IMR-90 (cell line): Measurements from ENCODE around the gene ABCB10. TPM values are rescaled to one million over a fixed set of nuclear protein-coding genes. Genes with fewer than 3 reads are reported as not detected.

Source experiments
- ATAC-seq: fragments of 200-7000 bp; cut with Tn5 transposase; 2 replicates; pipeline ENCODE4 v1.9.1; 2020; ENCODE audit warnings: low read depth, mild to moderate bottlenecking, moderate library complexity
- BruUV-seq: library from RNA; stranded (reverse); fragments of 400-500 nt; replicated peaks from 2 replicates; lab custom pipeline; 2021; lab: Mats Ljungman, UMichigan
- CTCF ChIA-PET: fragments of 300-600 bp; formaldehyde crosslinking; extraction: SDS; loops from one replicate; lab custom pipeline; 2021; ENCODE audit warnings: antibody characterized with exemption; lab: Yijun Ruan, JAX
- POLR2A ChIA-PET: fragments of 300-600 bp; sonication (Branson Sonifier 250); formaldehyde crosslinking; loops from one replicate; lab custom pipeline; 2022; ENCODE audit warnings: antibody characterized with exemption; ENCODE audit not compliant: unreplicated experiment; lab: Charles Lee
- DNase-seq: peaks from one replicate; pipeline ENCODE4 v3.0.0; 2013
- H2AFZ ChIP-seq: replicated peaks from 2 replicates; pipeline ENCODE3; 2013; ENCODE audit warnings: low read length, mild to moderate bottlenecking; ENCODE audit not compliant: poor library complexity
- H2AK5ac ChIP-seq: 2 replicates; pipeline ENCODE4 v1.6.1; 2013; ENCODE audit warnings: low read depth, low read length, inconsistent platforms
- H2AK9ac ChIP-seq: replicated peaks from 2 replicates; pipeline ENCODE3; 2013; ENCODE audit warnings: mild to moderate bottlenecking, low read depth, low read length, moderate library complexity; ENCODE audit not compliant: poor library complexity
- H2BK120ac ChIP-seq: 2 replicates; pipeline ENCODE4 v1.6.1; 2013; ENCODE audit warnings: low read depth, low read length, inconsistent platforms
- H2BK15ac ChIP-seq: 3 replicates; pipeline ENCODE4 v1.6.1; 2013; ENCODE audit warnings: low read depth, low read length, inconsistent platforms
- H2BK20ac ChIP-seq: 2 replicates; pipeline ENCODE4 v1.6.1; 2013; ENCODE audit warnings: low read depth, mild to moderate bottlenecking, inconsistent platforms, low read length, moderate library complexity
- H2BK5ac ChIP-seq: 2 replicates; pipeline ENCODE4 v1.6.1; 2013; ENCODE audit warnings: mild to moderate bottlenecking, low read depth, low read length, inconsistent platforms; ENCODE audit not compliant: poor library complexity, severe bottlenecking
- H3K14ac ChIP-seq: replicated peaks from 2 replicates; pipeline ENCODE4 v1.6.1; 2013; ENCODE audit warnings: low read depth, low read length, inconsistent platforms
- H3K18ac ChIP-seq: 2 replicates; pipeline ENCODE4 v1.6.1; 2013; ENCODE audit warnings: low read depth, low read length, control low read depth
- H3K23ac ChIP-seq: 2 replicates; pipeline ENCODE4 v1.6.1; 2013; ENCODE audit warnings: low read depth, low read length, inconsistent platforms
- H3K27ac ChIP-seq: 2 replicates; pipeline ENCODE4 v1.5.1; 2013; ENCODE audit warnings: mild to moderate bottlenecking, control low read depth, low read length; ENCODE audit not compliant: insufficient read depth
- H3K27me3 ChIP-seq: 2 replicates; pipeline ENCODE4 v1.6.1; 2013; ENCODE audit warnings: low read length; ENCODE audit not compliant: control insufficient read depth, insufficient read depth
- H3K36me3 ChIP-seq: 2 replicates; pipeline ENCODE4 v1.6.1; 2013; ENCODE audit warnings: low read length, mixed read lengths; ENCODE audit not compliant: control insufficient read depth, insufficient read depth
- H3K4ac ChIP-seq: 2 replicates; pipeline ENCODE4 v1.6.1; 2013; ENCODE audit warnings: low read depth, low read length, inconsistent platforms
- H3K4me1 ChIP-seq: 2 replicates; pipeline ENCODE4 v1.6.1; 2013; ENCODE audit warnings: low read length, mixed read lengths; ENCODE audit not compliant: control insufficient read depth, insufficient read depth
- H3K4me2 ChIP-seq: 2 replicates; pipeline ENCODE4 v1.6.1; 2013; ENCODE audit warnings: low read depth, mild to moderate bottlenecking, control low read depth, low read length, moderate library complexity
- H3K4me3 ChIP-seq: 2 replicates; pipeline ENCODE4 v1.5.1; 2013; ENCODE audit warnings: low read depth, mild to moderate bottlenecking, control low read depth, low read length, moderate library complexity; ENCODE audit not compliant: insufficient read depth
- H3K56ac ChIP-seq: 2 replicates; pipeline ENCODE4 v1.6.1; 2013; ENCODE audit warnings: low read length, inconsistent platforms; ENCODE audit not compliant: insufficient read depth; ENCODE audit errors: extremely low read depth
- H3K79me1 ChIP-seq, 2 experiments: 2 replicates each; pipeline ENCODE4 v1.6.1; 2013; ENCODE audit warnings: low read length in 2 of 2, inconsistent platforms in 1 of 2, low read depth in 1 of 2
- H3K9ac ChIP-seq: 2 replicates; pipeline ENCODE4 v1.6.1; 2013; ENCODE audit warnings: low read depth, low read length, control low read depth
- H3K9me1 ChIP-seq: 2 replicates; pipeline ENCODE4 v1.6.1; 2013; ENCODE audit warnings: low read length, inconsistent platforms; ENCODE audit not compliant: insufficient read depth
- H3K9me3 ChIP-seq: 2 replicates; pipeline ENCODE4 v1.6.1; 2013; ENCODE audit warnings: low read length; ENCODE audit not compliant: control insufficient read depth, insufficient read depth
- H4K20me1 ChIP-seq: 2 replicates; pipeline ENCODE4 v1.6.1; 2013; ENCODE audit warnings: low read length, inconsistent platforms; ENCODE audit not compliant: insufficient read depth
- H4K5ac ChIP-seq: 2 replicates; pipeline ENCODE4 v1.6.1; 2013; ENCODE audit warnings: mild to moderate bottlenecking, low read depth, low read length, control low read depth
- H4K8ac ChIP-seq, 2 experiments: 2 replicates each; pipeline ENCODE4 v1.6.1; 2013; ENCODE audit warnings: low read depth in 2 of 2, low read length in 2 of 2, control low read depth in 1 of 2, inconsistent platforms in 1 of 2
- H4K91ac ChIP-seq: 2 replicates; pipeline ENCODE4 v1.6.1; 2013; ENCODE audit warnings: low read depth, low read length, inconsistent platforms; ENCODE audit not compliant: insufficient read depth
- CEBPB ChIP-seq: IDR thresholded peaks from 2 replicates; pipeline ENCODE4 v1.6.1; 2012; ENCODE audit warnings: low read depth, low read length, improper control_type of control experiment
- CHD1 ChIP-seq: IDR thresholded peaks from 2 replicates; pipeline ENCODE4 v1.6.1; 2012; ENCODE audit warnings: low read depth, low read length, improper control_type of control experiment
- FOS ChIP-seq: fragments of 150-350 bp; IDR thresholded peaks from 2 replicates; pipeline ENCODE4 v1.6.1; 2016; ENCODE audit warnings: low read depth, low read length
- MAFK ChIP-seq: IDR thresholded peaks from 2 replicates; pipeline ENCODE4 v1.6.1; 2012; ENCODE audit warnings: low read depth, low read length, improper control_type of control experiment
- MAZ ChIP-seq: IDR thresholded peaks from 2 replicates; pipeline ENCODE4 v1.6.1; 2012; ENCODE audit warnings: low read depth, mild to moderate bottlenecking, low read length, improper control_type of control experiment, moderate library complexity, borderline replicate concordance
- MXI1 ChIP-seq: IDR thresholded peaks from 2 replicates; pipeline ENCODE4 v1.6.1; 2012; ENCODE audit warnings: low read depth, mild to moderate bottlenecking, low read length, moderate library complexity, borderline replicate concordance
- NFE2L2 ChIP-seq: fragments of 150-350 bp; IDR thresholded peaks from 2 replicates; pipeline ENCODE4 v1.6.1; 2016; ENCODE audit warnings: low read depth, mild to moderate bottlenecking, low read length
- POLR2A ChIP-seq: IDR thresholded peaks from 2 replicates; pipeline ENCODE4 v1.6.1; 2012; ENCODE audit warnings: mild to moderate bottlenecking, low read depth, low read length
- RAD21 ChIP-seq: IDR thresholded peaks from 2 replicates; pipeline ENCODE4 v1.6.1; 2012; ENCODE audit warnings: low read length, improper control_type of control experiment
- RCOR1 ChIP-seq: IDR thresholded peaks from 2 replicates; pipeline ENCODE4 v1.6.1; 2012; ENCODE audit warnings: mild to moderate bottlenecking, low read length, improper control_type of control experiment; ENCODE audit not compliant: insufficient replicate concordance
- RFX5 ChIP-seq: IDR thresholded peaks from 2 replicates; pipeline ENCODE4 v1.8.0; 2012; ENCODE audit warnings: low read depth, mild to moderate bottlenecking, low read length, moderate library complexity
- SMC3 ChIP-seq: fragments of 150-350 bp; IDR thresholded peaks from 2 replicates; pipeline ENCODE4 v1.6.1; 2016; ENCODE audit warnings: low read depth, mild to moderate bottlenecking, antibody characterized with exemption, low read length, moderate library complexity
- USF2 ChIP-seq: fragments of 150-350 bp; IDR thresholded peaks from 2 replicates; pipeline ENCODE4 v1.6.1; 2017; ENCODE audit warnings: mild to moderate bottlenecking, antibody characterized with exemption, low read length, low read depth
- WGBS, 2 experiments: methylation state at CpG; one replicate each; pipeline versions ENCODE4 v1.1.5 to v1.1.7; 2013; ENCODE audit warnings: missing lambda C conversion rate in 2 of 2; ENCODE audit not compliant: insufficient read length in 1 of 2; ENCODE audit errors: extremely low coverage in 2 of 2; 5-methylcytosine and 5-hydroxymethylcytosine counted together
- dilution Hi-C: fragments of 300-500 bp; cut with HindIII; formaldehyde crosslinking; loops from one replicate; pipeline ENCODE4 v1.14.3; 2018; ENCODE audit warnings: low sequenced_read_pairs; ENCODE audit not compliant: unreplicated experiment
- in situ Hi-C: fragments of 300-500 bp; cut with MboI; formaldehyde crosslinking; loops from 3 replicates; pipeline ENCODE4 v1.14.3; 2019; ENCODE audit warnings: low sequenced_read_pairs, inconsistent platforms, mixed read lengths
- intact Hi-C: fragments of 100-400 bp; cut with micrococcal nuclease; formaldehyde crosslinking; loops from 2 replicates; pipeline ENCODE4 v1.10.0; 2022
- polyA plus RNA-seq, 3 experiments: library from polyadenylated mRNA; depleted of rRNA; stranded (reverse); fragments of >200 nt; gene quantifications; 2 replicates each; pipeline ENCODE4 v1.2.3, GENCODE V29; 2012; ENCODE audit warnings: low replicate concordance in 1 of 3
- total RNA-seq: library from RNA; depleted of rRNA; stranded (reverse); fragments of >200 nt; gene quantifications from 2 replicates; pipeline ENCODE4 v1.2.3, GENCODE V29; 2012
- TF ChIP-seq, protein P1 (sequence below): fragments of 150-350 bp; IDR thresholded peaks from 2 replicates; pipeline ENCODE4 v1.6.1; 2016; ENCODE audit warnings: low read depth, mild to moderate bottlenecking, low read length, moderate library complexity, borderline replicate concordance

The ABCB10 gene
- total and polyA plus RNA-seq, 2 of the 4 experiments (the other 2 are of a cell fraction): 6.5 to 10.9 TPM

GRCh38 chr1:229578168-229579058 is 19.9 kb upstream of the ABCB10 start (continued):
- TF ChIP-seq RCOR1: no peak

DNA sequence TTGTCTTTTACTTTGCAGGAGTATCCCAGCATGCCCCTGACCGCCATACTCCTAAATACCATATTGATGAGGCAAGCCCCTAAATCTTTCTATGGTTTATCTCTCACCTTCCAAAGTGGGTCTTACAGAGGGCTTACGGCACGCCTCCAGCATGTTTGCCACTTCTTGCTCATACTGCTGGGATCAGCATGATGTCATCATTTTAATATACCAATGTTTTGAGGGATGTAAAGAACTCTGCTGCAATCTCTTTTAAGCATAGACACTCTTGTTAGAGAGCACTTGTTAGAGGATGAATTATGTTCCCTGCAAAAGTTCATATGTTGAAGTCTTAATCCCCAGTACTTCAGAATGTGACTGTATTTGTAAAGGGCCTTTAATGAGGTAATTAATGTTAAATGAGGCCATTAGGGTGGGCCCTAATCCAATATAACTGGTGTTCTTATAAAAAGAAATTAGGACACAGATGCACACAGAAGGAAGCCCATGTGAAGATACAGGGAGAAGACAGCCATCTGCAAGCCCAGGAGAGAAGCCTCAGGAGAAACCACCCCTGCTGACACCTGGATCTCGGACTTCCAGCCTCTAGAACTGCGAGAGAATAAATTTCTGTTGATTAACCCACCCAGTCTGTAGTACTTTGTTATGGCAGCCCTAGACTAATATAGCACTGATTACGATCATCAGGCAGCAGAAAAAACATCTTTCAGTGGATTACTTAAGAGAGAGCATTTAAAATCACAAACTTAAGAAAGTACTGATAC is 16.4 kb upstream of the ABCB10 start:
- DNase-seq (no peak), ATAC-seq (no peak)
- Histone ChIP-seq H4K5ac (no peak overlapping the region), H3K27me3 (peaks cover 4% of the 10 kb centered on the region; the same call in 1 of the 2 replicates), H3K36me3 (no peaks in the 10 kb centered on the region), H2AK9ac (no peak overlapping the region), H3K18ac (no peak overlapping the region), H4K8ac (no peak overlapping the region), H2AFZ (no peak overlapping the region), H2BK120ac (no peak overlapping the region), H2BK5ac (no peak overlapping the region), H4K91ac (no peak overlapping the region), H3K4me2 (no peak overlapping the region), H4K20me1 (no peaks in the 10 kb centered on the region), H3K4me1 (peaks cover 2% of the 10 kb centered on the region; the same call in 1 of the 2 replicates), H3K27ac (no peak overlapping the region), H3K14ac (no peak overlapping the region), H3K56ac (no peak overlapping the region), H2BK15ac (no peak overlapping the region), H3K4me3 (no peak overlapping the region), H2BK20ac (no peak overlapping the region), H2AK5ac (no peak overlapping the region), H3K9me3 (no peaks in the 10 kb centered on the region), H3K9ac (no peak overlapping the region), H3K9me1 (0 out of 2 replicates have a peak, but pooled peaks cover 3% of the 10 kb centered on the region), H3K79me1 (no peaks in the 10 kb centered on the region), H3K23ac (no peak overlapping the region), H3K4ac (no peak overlapping the region)
- ChIA-PET CTCF (no interaction called here), POLR2A (no interaction called here)
- WGBS, 2 experiments: no CpG with 5 or more reads among the region's 6 CpGs
- intact Hi-C loops (no loop called here), dilution Hi-C loops (no loop called here), in situ Hi-C loops (no loop called here)
- TF ChIP-seq, protein P1, sequence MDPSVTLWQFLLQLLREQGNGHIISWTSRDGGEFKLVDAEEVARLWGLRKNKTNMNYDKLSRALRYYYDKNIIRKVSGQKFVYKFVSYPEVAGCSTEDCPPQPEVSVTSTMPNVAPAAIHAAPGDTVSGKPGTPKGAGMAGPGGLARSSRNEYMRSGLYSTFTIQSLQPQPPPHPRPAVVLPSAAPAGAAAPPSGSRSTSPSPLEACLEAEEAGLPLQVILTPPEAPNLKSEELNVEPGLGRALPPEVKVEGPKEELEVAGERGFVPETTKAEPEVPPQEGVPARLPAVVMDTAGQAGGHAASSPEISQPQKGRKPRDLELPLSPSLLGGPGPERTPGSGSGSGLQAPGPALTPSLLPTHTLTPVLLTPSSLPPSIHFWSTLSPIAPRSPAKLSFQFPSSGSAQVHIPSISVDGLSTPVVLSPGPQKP: no peak
- TF ChIP-seq SMC3 (no peak), MXI1 (no peak), MAZ (no peak), FOS (no peak), MAFK (no peak), RAD21 (no peak), USF2 (no peak), CHD1 (no peak), POLR2A (no peak), NFE2L2 (no peak), RFX5 (no peak), CEBPB (no peak)
- no TSS peak for BruUV-seq
